LoVo (cell line): ENCODE measurements around the gene MED14.
"Not testable (repeated sequence)": the region's sequence is repeated elsewhere in the genome, so short reads cannot be mapped to it uniquely, and the experiment has no call there.

Experiments
- DNase-seq: peaks from one replicate; pipeline ENCODE4 v3.0.0-alpha.2; 2016; ENCODE audit warnings: low spot score

The MED14 gene

DNA sequence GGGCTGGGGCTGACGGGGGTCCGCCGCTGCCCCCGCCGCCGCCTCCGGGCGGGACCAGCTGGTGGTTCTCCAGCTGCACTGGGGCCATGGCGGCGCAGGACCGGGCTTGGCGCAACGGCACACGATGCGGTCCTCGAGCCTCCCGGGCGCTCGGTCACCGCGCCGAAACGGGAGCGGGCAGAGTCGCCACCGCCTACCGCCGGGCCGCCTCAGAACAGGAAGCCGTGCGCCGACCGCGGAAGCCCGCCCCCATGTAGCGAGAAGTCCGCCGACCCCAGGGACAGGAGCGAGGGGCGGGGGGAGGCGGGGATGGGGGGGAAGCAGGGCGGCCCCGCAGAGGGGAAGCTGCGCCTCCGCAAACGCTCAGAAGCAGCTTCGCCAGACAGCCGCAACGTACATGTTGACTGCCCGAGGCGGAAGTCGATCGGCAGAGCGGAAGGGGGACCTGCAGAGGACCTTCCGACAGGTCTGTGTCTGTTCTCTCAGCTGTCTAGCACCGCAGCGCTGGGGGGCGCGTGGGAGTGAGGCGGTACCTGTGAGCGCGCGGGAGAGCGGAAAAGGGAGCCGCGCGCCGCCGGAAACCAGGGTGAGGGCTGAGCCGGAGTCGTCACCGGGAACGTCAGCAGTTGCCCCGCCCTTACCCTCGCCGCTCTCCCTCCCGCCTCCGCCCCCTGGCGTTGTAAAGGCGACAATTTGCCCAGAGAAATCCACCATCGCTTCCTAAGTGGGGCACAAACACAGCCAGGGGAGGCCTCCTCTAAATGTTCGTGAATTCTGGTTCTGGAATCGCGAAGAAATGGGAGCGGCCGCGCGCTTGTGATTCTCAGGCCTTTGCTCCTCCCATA is at the start of gene MED14:
MED14 (minus strand) TSS at position 218 of the 845 bp plus-strand sequence; CDS start at position 88, 130 bp downstream.
- peak; percentile 86 for DNase-seq

DNA sequence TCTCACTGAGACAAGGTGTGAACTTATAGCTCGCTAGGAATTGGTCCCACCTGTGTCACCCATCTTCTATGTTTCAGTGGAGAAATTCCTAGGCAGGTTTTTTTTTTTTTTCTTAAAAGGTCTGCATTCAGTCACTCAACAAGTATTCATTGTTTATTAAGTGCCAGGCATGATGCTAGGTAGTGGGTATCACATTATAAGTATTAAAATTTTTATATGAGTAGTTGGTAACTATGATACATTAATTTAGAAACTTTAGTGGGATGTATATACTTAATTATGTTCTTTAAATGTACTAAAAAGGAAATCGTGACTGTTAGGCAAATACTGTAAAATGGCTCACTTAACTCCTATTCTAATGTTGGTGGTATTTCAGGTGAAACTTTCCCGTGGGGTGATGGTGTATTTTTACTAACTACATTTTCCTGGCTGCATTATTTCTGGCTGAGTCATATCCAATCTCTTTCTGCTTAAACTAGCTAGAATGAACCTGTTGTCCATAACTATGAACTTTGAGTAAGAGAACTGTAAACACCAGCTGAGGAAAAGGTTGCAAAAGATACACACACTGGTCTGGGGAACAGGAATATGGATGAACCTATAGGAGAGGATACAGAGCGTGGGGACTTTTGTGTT is 49.3 kb upstream of the MED14 start:
- DNase-seq: no peak

DNA sequence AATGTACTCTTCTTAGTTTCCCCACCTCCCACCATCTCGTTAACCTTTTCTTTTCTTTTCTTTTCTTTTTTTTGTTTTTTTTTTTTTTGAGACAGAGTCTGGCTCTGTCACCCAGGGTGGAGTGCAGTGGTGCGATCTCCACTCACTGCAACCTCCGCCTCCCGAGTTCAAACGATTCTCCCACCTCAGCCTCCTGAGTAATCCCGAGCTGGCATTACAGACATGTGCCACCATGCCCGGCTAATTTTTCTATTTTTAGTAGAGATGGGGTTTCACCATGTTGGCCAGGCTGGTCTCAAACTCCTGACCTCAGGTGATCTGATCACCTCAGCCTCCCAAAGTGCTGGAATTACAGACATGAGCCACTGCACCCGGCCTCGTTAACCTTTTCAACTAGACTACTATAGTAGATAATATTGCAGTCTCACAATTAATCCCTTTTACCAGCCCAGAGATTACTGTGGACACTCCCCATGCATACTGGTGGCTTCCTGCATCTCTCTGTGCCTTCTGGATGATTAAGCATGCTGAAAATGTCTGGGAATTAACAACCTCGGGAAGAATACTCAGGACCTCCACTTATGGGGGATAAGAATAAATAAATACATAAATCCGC is 47.4 kb upstream of the MED14 start:
- not testable (repeated sequence) for DNase-seq

DNA sequence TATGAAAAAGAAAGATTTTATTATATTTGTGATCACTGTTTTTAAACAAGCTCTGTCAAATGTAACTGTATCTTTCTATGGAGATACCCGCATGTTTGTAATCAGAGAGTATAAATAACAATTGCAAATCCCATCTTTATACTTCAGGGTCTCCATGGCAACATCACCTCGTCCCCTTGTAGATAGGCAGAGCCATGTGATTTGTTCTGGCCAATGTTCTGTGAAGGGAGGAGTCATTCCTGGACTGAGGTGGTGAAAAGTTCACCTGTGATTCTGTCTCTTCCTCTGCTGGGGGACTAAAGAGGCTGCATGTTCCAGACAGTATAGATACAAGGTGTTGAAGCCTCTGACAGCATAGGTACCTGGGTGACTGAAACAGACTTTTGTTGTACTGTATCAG is 45.6 kb upstream of the MED14 start:
- DNase-seq: no peak

DNA sequence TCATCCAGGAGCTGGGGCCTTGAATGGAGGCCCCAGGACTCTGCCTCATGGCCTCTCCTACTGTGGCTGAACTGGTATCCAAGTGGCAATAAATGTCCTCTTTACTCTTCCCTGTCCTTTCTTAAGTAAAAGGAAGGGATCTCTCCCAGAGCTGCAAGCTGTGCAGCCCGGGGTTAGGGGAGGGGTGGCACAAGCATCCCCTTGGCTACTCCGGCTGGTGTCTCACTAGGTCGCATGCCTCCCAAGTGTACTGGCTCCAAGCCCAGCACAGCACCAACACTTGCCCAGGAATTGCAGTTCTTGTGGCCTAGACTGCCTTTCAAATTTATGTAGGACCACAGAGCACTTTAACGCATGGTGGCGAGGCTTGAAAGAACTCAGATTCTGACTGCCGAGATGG is 44.7 kb upstream of the MED14 start:
- no peak for DNase-seq

DNA sequence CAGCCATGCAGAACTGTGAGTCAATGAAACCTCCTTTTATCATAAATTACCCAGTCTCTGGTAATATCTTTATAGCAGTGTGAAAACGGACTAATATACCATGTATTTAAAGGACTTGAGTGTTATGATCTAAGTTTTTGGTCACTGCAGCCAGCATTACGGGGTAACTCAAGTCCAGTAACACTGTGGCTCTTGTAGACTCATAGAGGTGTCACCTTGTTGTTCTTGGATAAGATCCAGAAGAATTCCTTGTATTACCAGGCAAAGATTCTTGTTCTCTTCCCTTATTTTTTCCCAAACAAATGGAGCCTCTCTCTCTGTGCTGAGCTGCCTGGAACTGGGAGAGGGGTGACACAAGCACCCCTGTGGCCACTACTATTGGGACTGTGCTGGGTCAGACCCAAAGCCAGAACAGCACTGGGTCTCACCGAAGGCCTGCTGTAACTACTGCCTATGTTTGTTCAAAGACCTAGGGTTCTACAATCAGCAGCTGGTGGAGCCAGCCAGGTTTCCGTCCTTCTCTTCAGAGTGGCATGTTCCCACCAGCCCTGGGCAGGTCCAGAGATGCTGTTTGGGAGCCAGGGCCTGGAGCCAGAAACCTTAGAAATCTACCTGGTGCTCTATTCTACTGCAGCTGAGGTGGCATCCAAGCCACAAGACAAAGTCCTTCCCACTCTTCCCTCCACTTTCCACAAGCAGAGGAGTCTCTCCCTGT is 43.7 kb upstream of the MED14 start:
- DNase-seq: peak; percentile 37

DNA sequence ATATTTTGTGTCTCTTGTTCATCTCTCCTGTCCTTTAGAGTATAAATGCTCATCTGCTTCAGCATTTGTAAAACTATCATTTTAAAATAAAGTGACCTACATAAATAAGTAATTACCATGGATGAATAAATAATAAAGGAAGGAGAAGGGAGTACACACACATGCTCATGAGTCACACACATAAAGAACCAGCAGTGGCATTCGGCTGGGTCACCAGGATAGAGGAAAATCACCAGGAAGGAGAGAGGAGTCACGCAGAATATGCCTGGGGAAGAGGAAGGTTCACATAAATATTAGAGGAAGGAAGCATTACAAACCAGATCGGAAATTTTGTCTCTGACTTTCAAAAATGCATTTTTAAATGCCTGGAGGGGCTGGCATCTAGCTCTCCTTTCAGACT is 38.5 kb upstream of the MED14 start:
- no peak for DNase-seq

DNA sequence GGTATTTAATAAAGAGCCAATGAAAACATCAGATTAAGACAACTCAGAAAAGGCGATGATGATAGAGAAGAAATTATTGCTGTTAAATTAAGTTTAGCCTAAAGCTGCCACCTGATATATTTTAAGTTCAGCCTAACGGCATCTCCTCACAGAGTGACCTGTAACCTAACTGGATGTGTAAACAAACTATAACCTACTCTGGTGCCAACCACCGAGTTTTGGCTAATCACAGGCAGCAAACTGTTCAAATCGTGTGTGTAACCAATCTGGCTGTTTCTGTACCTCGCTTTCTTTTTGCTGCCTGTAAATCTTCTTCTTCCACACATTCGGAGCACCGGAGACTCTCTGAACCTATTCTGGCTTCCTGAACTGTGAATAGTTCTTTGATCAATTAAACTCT is 37.8 kb upstream of the MED14 start:
- no peak for DNase-seq

DNA sequence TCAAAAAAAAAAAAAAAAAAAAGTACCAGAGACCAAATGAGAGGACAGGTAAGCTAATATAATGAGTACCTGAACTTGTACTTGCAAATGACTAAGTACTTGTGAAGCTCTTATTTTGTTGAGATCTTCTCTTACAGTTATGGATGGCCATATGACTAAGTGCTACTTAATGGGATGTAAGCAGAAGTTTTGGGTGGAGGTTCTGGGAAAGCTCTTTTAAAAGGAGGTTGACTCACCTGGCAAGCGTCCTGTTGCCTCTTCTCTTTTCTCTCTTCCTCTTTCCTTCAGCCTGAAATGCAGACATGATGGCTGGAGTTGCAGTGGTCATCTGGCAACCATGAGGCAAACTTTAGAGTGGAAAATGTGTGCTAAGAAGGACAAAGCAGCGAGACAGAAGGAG is 36.9 kb upstream of the MED14 start:
- peak; percentile 4 for DNase-seq

DNA sequence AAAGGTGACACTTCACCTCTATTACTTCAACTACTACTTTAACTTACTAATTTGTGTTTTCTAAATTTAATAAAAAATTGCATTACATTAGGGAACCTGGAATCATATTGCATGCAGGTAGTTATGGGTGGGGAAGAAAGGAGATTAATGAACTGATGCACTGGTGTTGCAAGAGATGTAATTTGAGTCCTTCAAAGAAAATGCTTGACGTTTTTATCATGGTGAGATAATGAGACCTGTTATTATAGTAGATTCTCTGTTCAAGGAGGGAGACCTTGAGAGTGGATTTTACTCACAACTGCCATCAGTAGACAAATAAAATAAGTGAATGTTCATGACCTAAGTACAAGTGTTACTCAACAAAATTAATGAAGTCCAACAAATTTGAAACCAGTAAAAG is 26.4 kb upstream of the MED14 start:
- no peak for DNase-seq

DNA sequence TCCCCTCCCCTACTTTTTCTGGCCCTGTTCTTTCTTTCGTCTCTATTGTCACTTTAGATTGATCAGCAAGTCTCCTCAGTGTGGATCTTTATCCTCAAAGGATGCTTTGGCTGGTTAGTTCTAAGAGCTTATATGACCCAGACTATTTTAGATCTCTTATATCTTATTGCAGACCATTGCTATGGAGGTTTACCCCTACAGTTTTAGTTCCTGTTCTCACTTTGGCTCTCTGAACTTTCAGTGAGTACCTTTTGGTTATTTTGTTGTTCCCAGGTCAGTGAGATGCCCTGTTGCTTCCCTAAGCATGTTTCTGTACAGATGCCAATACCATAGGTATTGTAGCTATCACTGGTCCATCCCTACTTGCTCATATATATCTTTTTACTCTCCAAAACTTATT is 24.0 kb upstream of the MED14 start:
- no peak for DNase-seq

DNA sequence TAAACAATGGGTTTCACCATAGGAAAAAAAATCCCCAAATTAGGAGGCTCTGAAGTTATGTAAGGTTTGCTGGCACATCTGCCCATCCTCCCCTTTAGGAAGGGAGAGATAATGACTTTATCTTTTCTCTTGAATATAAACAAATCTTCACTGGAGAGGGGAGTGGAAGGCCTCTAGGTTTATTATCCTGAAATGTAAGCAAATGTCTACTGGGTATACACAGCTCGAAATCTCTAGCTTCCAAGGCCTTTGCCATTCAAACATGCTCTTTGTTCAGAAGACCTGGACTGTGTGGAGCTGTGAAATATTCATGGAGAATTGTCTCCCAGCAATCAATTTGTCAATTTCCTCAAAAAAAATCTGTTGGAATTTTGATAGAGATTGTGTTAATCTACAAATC is 21.7 kb upstream of the MED14 start:
- no peak for DNase-seq

DNA sequence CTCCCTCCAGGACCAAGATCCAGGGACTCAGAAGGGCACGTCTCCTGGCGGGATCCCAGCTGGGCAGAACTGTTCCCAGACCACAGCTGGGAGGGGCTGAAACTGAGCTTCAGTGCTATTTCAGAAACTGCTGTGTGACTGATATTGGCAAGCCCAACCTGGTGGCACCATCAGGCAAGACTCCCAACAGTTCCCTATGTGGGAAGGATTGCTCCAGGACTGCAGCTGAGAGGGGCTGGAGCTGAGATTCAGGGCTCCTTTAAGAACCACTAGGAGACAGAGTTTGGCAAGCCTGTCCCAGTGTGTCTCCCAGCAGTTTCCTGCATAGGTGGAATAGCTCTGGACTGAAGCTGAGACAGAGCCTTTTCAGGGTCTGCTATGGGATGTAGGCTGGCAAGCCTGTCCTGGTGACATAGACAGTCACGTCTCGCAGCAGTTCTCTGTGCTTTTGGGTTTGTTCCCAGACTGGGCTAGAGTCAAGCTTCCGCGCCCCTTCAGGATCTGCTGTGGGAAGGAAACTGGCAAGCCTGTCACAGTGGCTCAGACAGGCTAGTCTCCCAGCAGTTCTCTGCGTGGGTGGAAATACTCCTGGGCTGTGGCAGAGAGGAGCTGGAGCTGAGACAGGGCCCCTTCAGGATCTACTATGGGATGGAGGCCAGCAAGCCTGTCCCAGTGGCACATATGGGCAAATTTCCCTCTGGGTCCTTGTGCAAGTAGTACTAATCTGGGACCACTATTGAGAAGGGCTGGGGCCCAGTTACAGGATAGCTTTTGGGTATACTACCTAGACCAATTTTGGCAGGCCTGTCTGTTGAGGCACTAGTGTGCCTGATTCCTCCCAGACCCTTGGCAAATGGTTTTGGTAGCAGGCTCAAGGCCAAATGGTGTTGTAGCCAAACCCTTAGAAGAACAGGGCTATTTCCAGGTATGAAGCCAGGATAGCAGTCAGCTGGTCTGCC is 20.2 kb upstream of the MED14 start:
- no peak for DNase-seq

DNA sequence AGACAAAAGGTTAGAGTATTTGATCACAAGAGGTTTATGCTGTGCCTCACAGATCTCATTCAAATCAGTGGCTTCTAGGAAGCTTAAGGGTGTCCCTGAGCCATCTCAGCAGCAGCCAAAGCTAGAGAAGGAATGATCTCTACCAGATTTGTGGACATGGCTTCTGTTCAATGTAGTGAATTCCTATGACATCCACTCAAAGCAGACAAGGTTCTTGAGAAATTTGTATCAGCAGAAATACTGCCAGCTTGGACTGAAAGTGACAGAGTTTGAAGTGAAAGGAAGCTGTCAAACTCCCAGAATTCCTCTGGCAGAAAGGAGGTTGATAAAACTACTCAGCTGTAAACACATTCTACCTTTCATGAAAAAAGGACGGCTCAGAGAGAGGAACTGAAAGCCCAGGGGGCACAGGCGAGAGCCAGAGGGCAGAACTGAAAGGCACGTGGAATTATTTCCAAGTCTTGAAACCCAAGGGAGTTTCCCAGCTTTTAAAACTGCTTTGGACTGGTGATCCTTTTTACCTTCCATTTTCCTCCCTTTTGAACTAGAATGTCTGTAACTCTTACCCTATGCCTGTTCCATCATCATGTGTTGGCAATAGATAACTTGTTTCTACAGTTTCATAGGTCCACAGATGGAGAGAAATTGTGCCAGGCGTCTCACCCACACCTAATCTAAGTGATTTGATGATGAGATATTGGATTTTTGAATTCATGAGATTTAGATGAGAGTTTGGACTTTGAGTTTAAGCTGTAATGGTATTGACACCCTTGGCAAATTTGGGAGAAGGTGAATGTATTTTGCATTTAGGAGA is 14.5 kb upstream of the MED14 start:
- DNase-seq: no peak

DNA sequence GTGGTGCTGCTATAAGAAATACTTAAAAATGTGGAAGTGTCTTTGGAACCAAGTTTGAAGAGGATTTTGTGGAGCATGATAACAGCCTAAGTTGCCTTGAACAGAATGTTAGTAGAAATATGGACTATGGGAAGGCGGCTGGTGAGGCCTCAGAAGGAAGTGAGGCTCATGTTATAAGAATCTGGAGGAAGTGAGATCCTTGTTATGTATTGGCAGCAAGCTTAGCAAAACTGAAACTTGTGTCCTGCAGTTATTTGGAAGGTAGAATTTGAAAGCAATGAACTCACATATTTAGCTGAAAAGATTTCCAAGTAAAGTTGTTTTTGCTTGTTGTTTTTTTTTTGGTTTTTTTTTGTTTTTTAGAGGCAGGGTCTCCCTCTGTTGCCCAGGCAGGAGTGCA is 13.6 kb upstream of the MED14 start:
- DNase-seq: no peak

DNA sequence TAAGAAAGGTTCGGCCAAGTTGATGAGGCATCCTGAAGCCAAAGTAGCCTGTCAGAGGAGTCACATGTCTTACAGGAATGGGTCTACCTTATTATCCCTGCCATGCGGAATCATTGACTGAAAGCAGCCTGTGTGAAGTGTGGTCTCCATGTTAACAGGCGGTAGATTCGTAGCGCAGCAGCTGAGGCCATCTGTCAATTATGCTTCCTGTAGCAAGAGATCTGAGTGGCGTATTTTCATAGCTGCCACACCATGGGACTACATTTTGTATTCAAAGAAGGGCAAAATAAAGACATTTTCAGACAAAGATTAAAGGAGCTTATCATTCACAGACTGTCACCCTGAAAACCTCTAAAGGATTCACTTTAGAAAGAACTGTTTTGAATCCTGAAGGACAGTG is 11.2 kb upstream of the MED14 start:
- DNase-seq: no peak

DNA sequence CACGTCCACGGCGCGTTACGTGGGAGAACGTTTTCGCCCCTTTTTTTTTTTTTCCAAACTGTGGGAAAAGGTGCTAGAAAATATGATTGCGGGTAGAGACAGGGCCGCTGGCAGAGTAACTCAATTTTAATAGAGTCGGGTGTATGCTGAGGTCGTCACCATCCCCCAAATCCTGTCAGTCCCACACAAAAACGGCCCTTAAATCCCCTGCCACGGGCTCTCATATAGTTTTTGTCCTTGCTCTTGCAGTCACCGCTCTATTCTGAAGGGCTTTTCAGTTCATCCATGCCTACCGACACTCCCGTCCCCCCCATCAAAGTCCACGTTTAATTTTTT is 796 bp upstream of the MED14 start:
- DNase-seq: no peak

DNA sequence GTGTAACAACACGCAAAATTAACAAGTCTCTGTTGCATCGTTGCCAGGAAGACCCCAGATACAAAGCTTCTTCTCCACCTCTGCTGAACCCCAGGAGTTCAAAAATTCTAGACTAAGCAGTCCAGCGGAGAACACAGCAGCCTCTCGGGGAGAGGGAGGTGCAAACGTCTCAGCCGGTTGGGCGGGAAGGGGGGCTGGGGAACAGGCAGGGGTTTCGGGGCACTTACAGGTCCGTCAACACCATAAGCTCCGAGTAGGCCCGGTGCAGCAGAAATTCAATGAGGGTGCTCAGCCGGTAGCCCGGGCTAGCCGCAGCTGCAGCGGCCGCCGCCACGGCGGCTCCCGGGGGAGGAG is 394 bp downstream of the MED14 start:
- no peak for DNase-seq

DNA sequence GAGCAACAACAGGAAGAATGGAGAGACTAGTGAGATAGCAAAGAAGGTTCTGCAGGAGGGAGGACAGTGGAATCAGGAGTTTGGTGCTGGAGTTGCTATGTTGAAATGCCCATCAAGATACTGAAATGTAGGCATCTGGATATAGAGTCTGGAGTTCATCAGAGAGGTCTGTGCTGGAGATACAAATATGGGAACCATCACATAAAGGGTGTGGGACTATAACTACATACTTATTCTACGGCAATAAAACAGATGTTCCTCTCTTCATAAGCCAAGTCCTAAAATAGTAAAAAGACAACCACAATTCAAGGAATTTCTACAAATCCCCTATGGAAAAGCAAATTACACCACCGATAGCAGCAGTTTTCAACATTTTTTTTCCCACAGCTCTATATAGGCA is 1.6 kb downstream of the MED14 start:
- no peak for DNase-seq

DNA sequence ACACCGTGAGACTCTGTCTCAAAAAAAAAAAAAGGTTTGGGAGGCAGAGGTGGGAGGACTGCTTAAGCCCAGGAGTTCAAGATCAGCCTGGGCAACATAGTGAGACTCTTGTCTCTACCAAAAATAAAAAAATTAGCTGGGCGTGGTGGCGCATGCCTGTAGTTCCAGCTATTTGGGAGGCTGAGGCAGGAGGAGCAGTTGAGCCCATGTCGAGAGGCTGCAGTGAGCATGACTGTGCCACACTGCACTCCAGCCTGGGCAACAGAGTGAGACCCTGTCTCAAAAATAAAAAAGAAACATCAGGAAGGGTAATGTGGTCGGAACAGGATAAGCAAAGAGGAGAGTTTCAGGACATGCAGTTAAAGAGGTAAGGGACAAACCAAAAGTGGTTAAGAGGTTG is 2.8 kb downstream of the MED14 start:
- DNase-seq: not testable (repeated sequence)
